Measurements from ENCODE around the gene KIF26B.

Gene KIF26B

GRCh38 chr1:245292553-245292952 is 137.8 kb downstream of the KIF26B start:
- DNase-seq, result no peak
- no CpG with 5 or more reads among the region's 6 CpGs for WGBS (ENCODE audit: extremely low coverage, insufficient coverage, low lambda C conversion rate)
- Histone ChIP-seq H3K23ac (ENCODE audit: low read length) (no peak overlapping the region), H2BK15ac (replicated peaks; ENCODE audit: low read depth) (no peak overlapping the region), H3K36me3 (ENCODE audit: control insufficient read depth, insufficient read depth, low read length) (no peaks in the 10 kb centered on the region), H3K4me3 (ENCODE audit: low read length) (no peak overlapping the region), H3K56ac (ENCODE audit: low read length) (no peak overlapping the region), H3K27ac (ENCODE audit: low read depth, low read length) (no peak overlapping the region), H3K4ac (ENCODE audit: low read depth, low read length) (no peak overlapping the region), H3K27me3 (ENCODE audit: insufficient read depth, low read length, poor library complexity) (no peaks in the 10 kb centered on the region), H4K8ac (ENCODE audit: low read depth, low read length) (no peak overlapping the region), H2AK5ac (ENCODE audit: low read length) (no peak overlapping the region), H3K18ac (ENCODE audit: low read length) (no peak overlapping the region), H4K5ac (ENCODE audit: low read length) (no peak overlapping the region), H3K4me2 (ENCODE audit: low read length) (no peak overlapping the region), H3K79me1 (ENCODE audit: low read length) (no peaks in the 10 kb centered on the region), H3K79me2 (ENCODE audit: control insufficient read depth, insufficient read depth, low read length) (no peaks in the 10 kb centered on the region), H3K9ac (ENCODE audit: low read length) (no peak overlapping the region), H2BK5ac (ENCODE audit: low read length) (no peak overlapping the region), H2BK120ac (ENCODE audit: low read depth, low read length) (no peak overlapping the region), H3K4me1 (ENCODE audit: control insufficient read depth, low read depth, low read length) (no peaks in the 10 kb centered on the region)

GRCh38 chr1:245294020-245294419 is 139.2 kb downstream of the KIF26B start:
- H3K23ac ChIP-seq (ENCODE audit: low read length), result no peak overlapping the region
- no peak overlapping the region for H3K56ac ChIP-seq (ENCODE audit: low read length)
- no peak overlapping the region for H2BK5ac ChIP-seq (ENCODE audit: low read length)
- H3K79me1 ChIP-seq (ENCODE audit: low read length), result no peaks in the 10 kb centered on the region
- H3K4me3 ChIP-seq (ENCODE audit: low read length), result no peak overlapping the region
- H2BK120ac ChIP-seq (ENCODE audit: low read depth, low read length), result no peak overlapping the region
- no peak overlapping the region for H2BK15ac ChIP-seq (replicated peaks; ENCODE audit: low read depth)
- no CpG with 5 or more reads among the region's 5 CpGs for WGBS (ENCODE audit: extremely low coverage, insufficient coverage, low lambda C conversion rate)
- H3K4me1 ChIP-seq (ENCODE audit: control insufficient read depth, low read depth, low read length), result no peaks in the 10 kb centered on the region
- H3K4ac ChIP-seq (ENCODE audit: low read depth, low read length), result no peak overlapping the region
- no peak overlapping the region for H3K4me2 ChIP-seq (ENCODE audit: low read length)
- no peak overlapping the region for H2AK5ac ChIP-seq (ENCODE audit: low read length)
- H3K36me3 ChIP-seq (ENCODE audit: control insufficient read depth, insufficient read depth, low read length), result no peaks in the 10 kb centered on the region
- no peak overlapping the region for H3K18ac ChIP-seq (ENCODE audit: low read length)
- H3K9ac ChIP-seq (ENCODE audit: low read length), result no peak overlapping the region
- H3K27me3 ChIP-seq (ENCODE audit: insufficient read depth, low read length, poor library complexity), result no peaks in the 10 kb centered on the region
- no peak for DNase-seq
- H4K8ac ChIP-seq (ENCODE audit: low read depth, low read length), result no peak overlapping the region
- no peak overlapping the region for H4K5ac ChIP-seq (ENCODE audit: low read length)
- no peaks in the 10 kb centered on the region for H3K79me2 ChIP-seq (ENCODE audit: control insufficient read depth, insufficient read depth, low read length)
- H3K27ac ChIP-seq (ENCODE audit: low read depth, low read length), result no peak overlapping the region

GRCh38 chr1:245298781-245299180 is 144.0 kb downstream of the KIF26B start:
- H3K79me1 ChIP-seq (ENCODE audit: low read length), result no peaks in the 10 kb centered on the region
- no peak overlapping the region for H3K18ac ChIP-seq (ENCODE audit: low read length)
- no peak overlapping the region for H3K27ac ChIP-seq (ENCODE audit: low read depth, low read length)
- no peak overlapping the region for H3K4me3 ChIP-seq (ENCODE audit: low read length)
- no peak overlapping the region for H3K4me2 ChIP-seq (ENCODE audit: low read length)
- H3K4me1 ChIP-seq (ENCODE audit: control insufficient read depth, low read depth, low read length), result no peaks in the 10 kb centered on the region
- no peak overlapping the region for H3K23ac ChIP-seq (ENCODE audit: low read length)
- H3K36me3 ChIP-seq (ENCODE audit: control insufficient read depth, insufficient read depth, low read length), result no peaks in the 10 kb centered on the region
- no peaks in the 10 kb centered on the region for H3K27me3 ChIP-seq (ENCODE audit: insufficient read depth, low read length, poor library complexity)
- H3K4ac ChIP-seq (ENCODE audit: low read depth, low read length), result no peak overlapping the region
- no peak overlapping the region for H4K5ac ChIP-seq (ENCODE audit: low read length)
- H2BK5ac ChIP-seq (ENCODE audit: low read length), result no peak overlapping the region
- no peak overlapping the region for H2BK15ac ChIP-seq (replicated peaks; ENCODE audit: low read depth)
- WGBS (ENCODE audit: extremely low coverage, insufficient coverage, low lambda C conversion rate), result no CpG with 5 or more reads among the region's 12 CpGs
- H3K9ac ChIP-seq (ENCODE audit: low read length), result no peak overlapping the region
- H2BK120ac ChIP-seq (ENCODE audit: low read depth, low read length), result no peak overlapping the region
- H4K8ac ChIP-seq (ENCODE audit: low read depth, low read length), result no peak overlapping the region
- no peak overlapping the region for H2AK5ac ChIP-seq (ENCODE audit: low read length)
- H3K79me2 ChIP-seq (ENCODE audit: control insufficient read depth, insufficient read depth, low read length), result no peaks in the 10 kb centered on the region
- no peak overlapping the region for H3K56ac ChIP-seq (ENCODE audit: low read length)
- no peak for DNase-seq

- no peak overlapping the region for H3K27ac ChIP-seq (ENCODE audit: low read depth, low read length)
- H3K4me2 ChIP-seq (ENCODE audit: low read length), result no peak overlapping the region
- H3K18ac ChIP-seq (ENCODE audit: low read length), result no peak overlapping the region
- H3K79me2 ChIP-seq (ENCODE audit: control insufficient read depth, insufficient read depth, low read length), result no peaks in the 10 kb centered on the region
- no peaks in the 10 kb centered on the region for H3K27me3 ChIP-seq (ENCODE audit: insufficient read depth, low read length, poor library complexity)
- H2AK5ac ChIP-seq (ENCODE audit: low read length), result no peak overlapping the region
- H2BK15ac ChIP-seq (replicated peaks; ENCODE audit: low read depth), result no peak overlapping the region
- H3K79me1 ChIP-seq (ENCODE audit: low read length), result no peaks in the 10 kb centered on the region
- H3K9ac ChIP-seq (ENCODE audit: low read length), result no peak overlapping the region
- H3K4me1 ChIP-seq (ENCODE audit: control insufficient read depth, low read depth, low read length), result no peaks in the 10 kb centered on the region
- no peaks in the 10 kb centered on the region for H3K36me3 ChIP-seq (ENCODE audit: control insufficient read depth, insufficient read depth, low read length)
- no peak overlapping the region for H4K5ac ChIP-seq (ENCODE audit: low read length)
- WGBS (ENCODE audit: extremely low coverage, insufficient coverage, low lambda C conversion rate), result no CpG with 5 or more reads among the region's 10 CpGs
- no peak overlapping the region for H4K8ac ChIP-seq (ENCODE audit: low read depth, low read length)
- no peak for DNase-seq
- no peak overlapping the region for H3K56ac ChIP-seq (ENCODE audit: low read length)
- H2BK120ac ChIP-seq (ENCODE audit: low read depth, low read length), result no peak overlapping the region
- no peak overlapping the region for H2BK5ac ChIP-seq (ENCODE audit: low read length)
- no peak overlapping the region for H3K4me3 ChIP-seq (ENCODE audit: low read length)
- no peak overlapping the region for H3K4ac ChIP-seq (ENCODE audit: low read depth, low read length)
- no peak overlapping the region for H3K23ac ChIP-seq (ENCODE audit: low read length)
Observed at GRCh38 chr1:245301162-245301580, 146.4 kb downstream of the KIF26B start.

- Histone ChIP-seq H3K18ac (ENCODE audit: low read length) (no peak overlapping the region), H2BK120ac (ENCODE audit: low read depth, low read length) (no peak overlapping the region)
- no peak for DNase-seq
Observed at GRCh38 chr1:245301921-245302320, 147.1 kb downstream of the KIF26B start.

GRCh38 chr1:245304698-245305097 is 149.9 kb downstream of the KIF26B start:
- DNase-seq, result no peak
- Histone ChIP-seq H3K36me3 (ENCODE audit: control insufficient read depth, insufficient read depth, low read length) (no peaks in the 10 kb centered on the region), H4K8ac (ENCODE audit: low read depth, low read length) (no peak overlapping the region), H3K56ac (ENCODE audit: low read length) (no peak overlapping the region), H2BK5ac (ENCODE audit: low read length) (no peak overlapping the region), H2AK5ac (ENCODE audit: low read length) (no peak overlapping the region), H3K79me2 (ENCODE audit: control insufficient read depth, insufficient read depth, low read length) (no peaks in the 10 kb centered on the region), H3K79me1 (ENCODE audit: low read length) (no peaks in the 10 kb centered on the region), H4K5ac (ENCODE audit: low read length) (no peak overlapping the region), H3K4ac (ENCODE audit: low read depth, low read length) (no peak overlapping the region), H3K27ac (ENCODE audit: low read depth, low read length) (no peak overlapping the region), H3K27me3 (ENCODE audit: insufficient read depth, low read length, poor library complexity) (no peaks in the 10 kb centered on the region), H3K23ac (ENCODE audit: low read length) (no peak overlapping the region), H3K4me2 (ENCODE audit: low read length) (no peak overlapping the region), H3K18ac (ENCODE audit: low read length) (no peak overlapping the region), H2BK15ac (replicated peaks; ENCODE audit: low read depth) (no peak overlapping the region), H3K4me3 (ENCODE audit: low read length) (no peak overlapping the region), H3K9ac (ENCODE audit: low read length) (no peak overlapping the region), H3K4me1 (ENCODE audit: control insufficient read depth, low read depth, low read length) (no peaks in the 10 kb centered on the region), H2BK120ac (ENCODE audit: low read depth, low read length) (no peak overlapping the region)
- WGBS (ENCODE audit: extremely low coverage, insufficient coverage, low lambda C conversion rate), result no CpG with 5 or more reads among the region's 3 CpGs

More at GRCh38 chr1:245301921-245302320, 147.1 kb downstream of the KIF26B start:
- Histone ChIP-seq H2AK5ac (ENCODE audit: low read length) (no peak overlapping the region), H3K27ac (ENCODE audit: low read depth, low read length) (no peak overlapping the region), H4K8ac (ENCODE audit: low read depth, low read length) (no peak overlapping the region), H3K79me1 (ENCODE audit: low read length) (no peaks in the 10 kb centered on the region), H3K4me2 (ENCODE audit: low read length) (no peak overlapping the region), H3K4me1 (ENCODE audit: control insufficient read depth, low read depth, low read length) (no peaks in the 10 kb centered on the region), H4K5ac (ENCODE audit: low read length) (no peak overlapping the region), H3K56ac (ENCODE audit: low read length) (no peak overlapping the region), H3K36me3 (ENCODE audit: control insufficient read depth, insufficient read depth, low read length) (no peaks in the 10 kb centered on the region), H3K23ac (ENCODE audit: low read length) (no peak overlapping the region), H3K9ac (ENCODE audit: low read length) (no peak overlapping the region), H2BK5ac (ENCODE audit: low read length) (no peak overlapping the region), H3K79me2 (ENCODE audit: control insufficient read depth, insufficient read depth, low read length) (no peaks in the 10 kb centered on the region), H3K27me3 (ENCODE audit: insufficient read depth, low read length, poor library complexity) (no peaks in the 10 kb centered on the region), H3K4ac (ENCODE audit: low read depth, low read length) (no peak overlapping the region), H3K4me3 (ENCODE audit: low read length) (no peak overlapping the region), H2BK15ac (replicated peaks; ENCODE audit: low read depth) (no peak overlapping the region)
- WGBS (ENCODE audit: extremely low coverage, insufficient coverage, low lambda C conversion rate), result no CpG with 5 or more reads among the region's 4 CpGs

All from mesendoderm (in vitro differentiated cells).